ENCODE results near the gene NECTIN2. TPM values are rescaled to one million over a fixed set of nuclear protein-coding genes. Genes with fewer than 3 reads are reported as not detected.

The NECTIN2 gene
- total RNA-seq, 2 donors from 2014 or later, result 223 to 279 TPM

- H3K4me1 ChIP-seq (replicated peaks), result peaks cover 16% of the 10 kb centered on the region
- no peaks in the 10 kb centered on the region for H3K27me3 ChIP-seq (replicated peaks; ENCODE audit: insufficient read depth)
- intact Hi-C loops (cut with DNase I), result loop anchor here (2.0 kb wide), 1 partner anchor 44 kb away; the partner anchor contains the start of gene NECTIN2
- TF ChIP-seq POLR2AphosphoS5 (IDR thresholded peaks at IDR 0.05), result peak; percentile 98
- TF ChIP-seq CTCF (IDR thresholded peaks at IDR 0.05), result no peak
- peak; percentile 41 for TF ChIP-seq POLR2A (IDR thresholded peaks at IDR 0.05)
- DNase-seq (ENCODE audit: low spot score), result peak; percentile 100
- peak overlapping the region; percentile 93 for H3K27ac ChIP-seq
- H3K4me3 ChIP-seq, result peak overlapping the region; percentile 39 to 52
- no peaks in the 10 kb centered on the region for H3K9me3 ChIP-seq
- WGBS, result under 1% methylated on average over 40 of the region's 40 CpGs
- H3K36me3 ChIP-seq, result peaks cover 0 to 3% of the 10 kb centered on the region in 2 donors
Measured at GRCh38 chr19:44890366-44891015, 44.4 kb downstream of the NECTIN2 start.

GRCh38 chr19:44891016-44891882 lies 45.2 kb downstream of the NECTIN2 start, which contains the start of gene TOMM40:
Gene TOMM40, plus strand, starts transcription at chr19:44891254. Its CDS starts 162 bp downstream, at chr19:44891416.
- peaks cover 16% of the 10 kb centered on the region for H3K4me1 ChIP-seq (replicated peaks)
- H3K27me3 ChIP-seq (replicated peaks; ENCODE audit: insufficient read depth), result no peaks in the 10 kb centered on the region
- no peaks in the 10 kb centered on the region for H3K9me3 ChIP-seq
- intact Hi-C loops (cut with DNase I), result loop anchor here (2.0 kb wide), 1 partner anchor 44 kb away; the partner anchor contains the start of gene NECTIN2
- peaks cover 7 to 11% of the 10 kb centered on the region in 2 donors for H3K36me3 ChIP-seq
- under 1% methylated on average over 57 of the region's 81 CpGs for WGBS
- peak in 1 of 4 experiments; percentile 12 for TF ChIP-seq CTCF (IDR thresholded peaks at IDR 0.05)
- peak; percentile 42 for TF ChIP-seq POLR2AphosphoS5 (IDR thresholded peaks at IDR 0.05)
- no peak for TF ChIP-seq POLR2A (IDR thresholded peaks at IDR 0.05)
- peak within 1 kb of the TSS; percentile 88 to 94 for H3K4me3 ChIP-seq
- peak within 1 kb of the TSS; percentile 93 for H3K27ac ChIP-seq
- DNase-seq (ENCODE audit: low spot score), result no peak

GRCh38 chr19:44892932-44893331 lies 46.8 kb downstream of the NECTIN2 start:
- intact Hi-C loops (cut with DNase I), result no loop called here
- no peak for TF ChIP-seq CTCF (IDR thresholded peaks at IDR 0.05)
- TF ChIP-seq POLR2A (IDR thresholded peaks at IDR 0.05), result no peak
- no peak for TF ChIP-seq POLR2AphosphoS5 (IDR thresholded peaks at IDR 0.05)
- WGBS, result 82% methylated on average over 7 of the region's 7 CpGs
- no peak for DNase-seq (ENCODE audit: low spot score)
- Histone ChIP-seq H3K36me3 (peaks cover 12 to 14% of the 10 kb centered on the region in 2 donors), H3K4me1 (replicated peaks) (peaks cover 16% of the 10 kb centered on the region), H3K4me3 (no peak overlapping the region), H3K9me3 (no peaks in the 10 kb centered on the region), H3K27me3 (replicated peaks; ENCODE audit: insufficient read depth) (no peaks in the 10 kb centered on the region), H3K27ac (no peak overlapping the region)

- DNase-seq (ENCODE audit: low spot score), result no peak
- H3K9me3 ChIP-seq, result no peaks in the 10 kb centered on the region
- no peak for TF ChIP-seq POLR2AphosphoS5 (IDR thresholded peaks at IDR 0.05)
- no peak for TF ChIP-seq CTCF (IDR thresholded peaks at IDR 0.05)
- no peak for TF ChIP-seq POLR2A (IDR thresholded peaks at IDR 0.05)
- peaks cover 16% of the 10 kb centered on the region for H3K4me1 ChIP-seq (replicated peaks)
- no peak overlapping the region for H3K27ac ChIP-seq
- 90% methylated on average over 17 of the region's 18 CpGs for WGBS
- H3K36me3 ChIP-seq, result peaks cover 12 to 14% of the 10 kb centered on the region in 2 donors
- intact Hi-C loops (cut with DNase I), result no loop called here
- no peak overlapping the region for H3K4me3 ChIP-seq
- H3K27me3 ChIP-seq (replicated peaks; ENCODE audit: insufficient read depth), result no peaks in the 10 kb centered on the region
Measured at GRCh38 chr19:44893332-44894051, 47.4 kb downstream of the NECTIN2 start.

Data from prostate gland (tissue), 2 donors.